ENCODE results near the gene DSTN. TPM values are rescaled to one million over a fixed set of nuclear protein-coding genes. Genes with fewer than 3 reads are reported as not detected.

DSTN gene
- total and polyA plus RNA-seq, 2 donors (not counting 3 experiments of a cell fraction or from before 2014, with no cell fraction given) = 66.1 to 300 TPM

DNA sequence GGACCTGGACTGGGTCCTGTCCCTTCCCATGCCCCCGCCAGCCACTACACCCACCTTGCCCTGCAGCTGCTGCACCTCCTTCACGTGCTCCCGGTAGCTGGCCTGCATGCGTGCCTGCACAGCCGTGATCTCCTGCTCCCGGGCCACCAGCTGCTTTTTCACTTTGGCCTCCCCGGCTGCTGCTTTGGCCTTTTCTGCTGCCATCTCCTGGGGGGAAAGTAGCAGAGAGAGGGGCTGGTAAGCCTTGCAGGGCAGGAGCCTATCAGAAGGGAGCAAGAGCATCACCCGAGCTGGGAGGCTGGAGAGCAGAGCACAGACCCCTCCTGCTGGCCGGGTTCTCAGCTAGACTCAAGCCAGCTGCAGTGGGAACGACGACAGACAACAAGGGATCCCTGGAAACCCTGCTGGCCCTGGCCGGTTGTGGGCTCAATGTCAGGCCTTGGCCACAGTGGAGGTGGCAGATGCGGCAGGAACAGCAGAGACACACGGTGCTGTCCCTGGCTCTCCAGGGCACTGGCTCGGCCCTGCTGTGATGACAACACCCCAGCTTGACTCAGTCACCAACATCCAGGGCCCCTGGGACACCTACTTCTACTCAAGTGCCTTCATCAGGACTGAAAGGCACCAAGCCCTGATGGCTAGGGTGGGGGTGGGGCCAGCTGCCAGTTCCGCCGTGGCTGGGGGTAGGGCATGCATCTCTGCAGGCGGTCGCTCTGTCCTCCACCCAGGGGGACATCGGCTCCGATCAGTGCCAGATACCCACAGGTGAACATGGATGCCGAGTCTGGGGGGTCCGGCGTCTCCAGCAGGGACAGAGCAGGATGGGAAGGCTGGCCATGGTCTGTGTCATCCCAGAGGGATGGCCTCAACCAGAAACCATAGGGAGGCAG, 66.9 kb downstream of the DSTN start:
- H3K4me1 ChIP-seq (ENCODE audit: control insufficient read depth, extremely low read depth, insufficient read depth, low read length) = no peaks in the 10 kb centered on the region
- TF ChIP-seq EZH2 (IDR thresholded peaks at IDR 0.05; ENCODE audit: borderline replicate concordance, low read depth, low read length, severe bottlenecking) (no peak), MYC (IDR thresholded peaks at IDR 0.05; ENCODE audit: low read depth, low read length) (no peak), POLR2A (IDR thresholded peaks at IDR 0.05; ENCODE audit: low read depth, low read length) (no peak), POLR2AphosphoS5 (IDR thresholded peaks at IDR 0.05; ENCODE audit: insufficient read depth, low read depth, low read length) (no peak), JUN (IDR thresholded peaks at IDR 0.05; ENCODE audit: borderline replicate concordance, insufficient read depth, insufficient read length, low read depth) (no peak), FOS (IDR thresholded peaks at IDR 0.05; ENCODE audit: borderline replicate concordance, insufficient read depth, low read length) (no peak), GATA2 (IDR thresholded peaks at IDR 0.05; ENCODE audit: insufficient read depth, insufficient read length, low read depth, low read length) (no peak)
- TF ChIP-seq, protein P1, sequence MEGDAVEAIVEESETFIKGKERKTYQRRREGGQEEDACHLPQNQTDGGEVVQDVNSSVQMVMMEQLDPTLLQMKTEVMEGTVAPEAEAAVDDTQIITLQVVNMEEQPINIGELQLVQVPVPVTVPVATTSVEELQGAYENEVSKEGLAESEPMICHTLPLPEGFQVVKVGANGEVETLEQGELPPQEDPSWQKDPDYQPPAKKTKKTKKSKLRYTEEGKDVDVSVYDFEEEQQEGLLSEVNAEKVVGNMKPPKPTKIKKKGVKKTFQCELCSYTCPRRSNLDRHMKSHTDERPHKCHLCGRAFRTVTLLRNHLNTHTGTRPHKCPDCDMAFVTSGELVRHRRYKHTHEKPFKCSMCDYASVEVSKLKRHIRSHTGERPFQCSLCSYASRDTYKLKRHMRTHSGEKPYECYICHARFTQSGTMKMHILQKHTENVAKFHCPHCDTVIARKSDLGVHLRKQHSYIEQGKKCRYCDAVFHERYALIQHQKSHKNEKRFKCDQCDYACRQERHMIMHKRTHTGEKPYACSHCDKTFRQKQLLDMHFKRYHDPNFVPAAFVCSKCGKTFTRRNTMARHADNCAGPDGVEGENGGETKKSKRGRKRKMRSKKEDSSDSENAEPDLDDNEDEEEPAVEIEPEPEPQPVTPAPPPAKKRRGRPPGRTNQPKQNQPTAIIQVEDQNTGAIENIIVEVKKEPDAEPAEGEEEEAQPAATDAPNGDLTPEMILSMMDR (IDR thresholded peaks at IDR 0.05; ENCODE audit: extremely low read depth in 1 of 2, insufficient read depth in 1 of 2, low read depth in 1 of 2, low read length in 2 of 2) = no peak
- TF ChIP-seq, protein P2, sequence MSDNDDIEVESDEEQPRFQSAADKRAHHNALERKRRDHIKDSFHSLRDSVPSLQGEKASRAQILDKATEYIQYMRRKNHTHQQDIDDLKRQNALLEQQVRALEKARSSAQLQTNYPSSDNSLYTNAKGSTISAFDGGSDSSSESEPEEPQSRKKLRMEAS (IDR thresholded peaks at IDR 0.05; ENCODE audit: insufficient read depth, insufficient read length) = no peak
- H2AFZ ChIP-seq (ENCODE audit: low read depth, low read length) = no peak overlapping the region
- H3K4me3 ChIP-seq (replicated peaks in 1 of 3; ENCODE audit: insufficient read depth in 1 of 3, low read depth in 1 of 3, low read length in 3 of 3) = no peak overlapping the region
- no peak overlapping the region for H3K27ac ChIP-seq (ENCODE audit: insufficient read depth, low read depth, low read length)
- intact Hi-C loops (cut with micrococcal nuclease) = no loop called here
- no peak overlapping the region for H3K9ac ChIP-seq (replicated peaks; ENCODE audit: extremely low read depth, insufficient read depth, low read length)
- no peak for FAIRE-seq
- CTCF ChIA-PET = interaction anchor here (0.8 to 1.0 kb wide), 2 partner anchors 100 to 132 kb away, joined by 3 read pairs; no protein-coding TSS in a partner anchor
- H3K27me3 ChIP-seq (ENCODE audit: control insufficient read depth in 2 of 2, insufficient read depth in 2 of 2, low read length in 2 of 2) = no peaks in the 10 kb centered on the region
- H4K20me1 ChIP-seq (replicated peaks; ENCODE audit: control insufficient read depth, extremely low read depth, insufficient read depth, low read length) = no peaks in the 10 kb centered on the region
- H3K4me2 ChIP-seq (ENCODE audit: insufficient read depth, low read length) = no peak overlapping the region
- DNase-seq (ENCODE audit: low read depth, low spot score) = no peak
- no peaks in the 10 kb centered on the region for H3K9me3 ChIP-seq (replicated peaks; ENCODE audit: control insufficient read depth, insufficient read depth, low read length)
- BruUV-seq (replicated peaks) = no TSS peak
- dilution Hi-C loops (cut with MboI; ENCODE audit: extremely low pct_ligation_motif_present, low sequenced_read_pairs) = no loop called here
- H3K79me2 ChIP-seq (ENCODE audit: control insufficient read depth, insufficient read depth, low read length) = no peaks in the 10 kb centered on the region
- H3K9me1 ChIP-seq (replicated peaks; ENCODE audit: control insufficient read depth, extremely low read depth, insufficient read depth, low read length) = no peaks in the 10 kb centered on the region
- peaks cover 22 to 91% of the 10 kb centered on the region in 2 experiments for H3K36me3 ChIP-seq (ENCODE audit: control insufficient read depth in 2 of 2, extremely low read depth in 1 of 2, insufficient read depth in 2 of 2, low read length in 2 of 2)
- POLR2A ChIA-PET = no interaction called here

Measured in endothelial cell of umbilical vein (primary cell).